Keratinocyte (primary cell): ENCODE data around the gene MYEF2. TPM values are rescaled to one million over a fixed set of nuclear protein-coding genes. Genes with fewer than 3 reads are reported as not detected.
A peak's percentile ranks its signal among the peaks of the same experiment; 100 is the strongest.

Source experiments
- DNase-seq: peaks from one replicate; pipeline ENCODE4 v3.0.0-alpha.2; 2011; ENCODE audit warnings: low read depth, missing footprints, low spot score
- FAIRE-seq: peaks from 2 replicates; lab custom pipeline; 2011; peaks lifted over from hg19 to GRCh38; lab: Jason Lieb, UNC
- H2AFZ ChIP-seq: 2 replicates; pipeline ENCODE4 v1.6.0; 2012; ENCODE audit warnings: low read length, control low read depth, inconsistent platforms; ENCODE audit not compliant: control insufficient read depth
- H3K27ac ChIP-seq: 2 replicates; pipeline ENCODE4 v1.5.1; 2011; ENCODE audit warnings: low read length; ENCODE audit not compliant: control insufficient read depth, insufficient read depth
- H3K27me3 ChIP-seq: 3 replicates; pipeline ENCODE4 v1.6.0; 2011; ENCODE audit warnings: low read length; ENCODE audit not compliant: control insufficient read depth, insufficient read depth; ENCODE audit errors: extremely low read depth
- H3K36me3 ChIP-seq, 2 experiments: 2 replicates in 1 of 2; 3 replicates in 1 of 2; pipeline ENCODE4 v1.5.1; 2011; ENCODE audit warnings: low read length in 2 of 2, mild to moderate bottlenecking in 1 of 2; ENCODE audit not compliant: control insufficient read depth in 2 of 2, insufficient read depth in 2 of 2; ENCODE audit errors: extremely low read depth in 1 of 2
- H3K4me1 ChIP-seq: 3 replicates; pipeline ENCODE4 v1.5.1; 2011; ENCODE audit warnings: low read length; ENCODE audit not compliant: control insufficient read depth, insufficient read depth; ENCODE audit errors: extremely low read depth
- H3K4me2 ChIP-seq: 3 replicates; pipeline ENCODE4 v1.6.0; 2011; ENCODE audit warnings: low read depth, low read length; ENCODE audit not compliant: control insufficient read depth, insufficient read depth; ENCODE audit errors: extremely low read depth
- H3K4me3 ChIP-seq, 3 experiments: fragments of 200-600 bp in 1 of 3; sonication (generic) in 1 of 3; 2 replicates in 2 of 3; 3 replicates in 1 of 3; pipeline ENCODE4 v1.5.1; 2011 to 2016; ENCODE audit warnings: low read length in 3 of 3, mild to moderate bottlenecking in 3 of 3, control low read depth in 2 of 3, inconsistent platforms in 1 of 3, low read depth in 1 of 3, mixed read lengths in 1 of 3, mixed run types in 1 of 3, moderate library complexity in 1 of 3; ENCODE audit not compliant: control insufficient read depth in 2 of 3, insufficient read depth in 2 of 3; ENCODE audit errors: extremely low read depth in 1 of 3
- H3K79me2 ChIP-seq: 2 replicates; pipeline ENCODE4 v1.6.0; 2012; ENCODE audit warnings: low read length; ENCODE audit not compliant: control insufficient read depth, insufficient read depth
- H3K9ac ChIP-seq: 3 replicates; pipeline ENCODE4 v1.6.0; 2011; ENCODE audit warnings: low read length; ENCODE audit not compliant: control insufficient read depth, insufficient read depth; ENCODE audit errors: extremely low read depth
- H3K9me1 ChIP-seq: 3 replicates; pipeline ENCODE4 v1.6.0; 2011; ENCODE audit warnings: low read length; ENCODE audit not compliant: control insufficient read depth, insufficient read depth; ENCODE audit errors: extremely low read depth
- H3K9me3 ChIP-seq: 2 replicates; pipeline ENCODE4 v1.5.1; 2012; ENCODE audit warnings: low read depth, low read length; ENCODE audit not compliant: control insufficient read depth
- H4K20me1 ChIP-seq: 3 replicates; pipeline ENCODE4 v1.6.0; 2011; ENCODE audit warnings: low read length; ENCODE audit not compliant: control insufficient read depth, insufficient read depth; ENCODE audit errors: extremely low read depth
- CTCF ChIP-seq, 3 experiments: IDR thresholded peaks in 1 of 3; conservative IDR thresholded peaks in 1 of 3; optimal IDR thresholded peaks in 1 of 3; 2 replicates in 2 of 3; 3 replicates in 1 of 3; pipeline versions ENCODE3 to v1.5.1; 2011; ENCODE audit warnings: low read length in 3 of 3, mild to moderate bottlenecking in 3 of 3, moderate library complexity in 2 of 3, control low read depth in 1 of 3, inconsistent platforms in 1 of 3; ENCODE audit not compliant: insufficient read depth in 2 of 3; ENCODE audit errors: extremely low read depth in 1 of 3
- EZH2 ChIP-seq: IDR thresholded peaks from one replicate; pipeline ENCODE4 v1.6.1; 2012; ENCODE audit warnings: inconsistent platforms, mild to moderate bottlenecking, low read length, moderate library complexity
- dilution Hi-C: fragments of 300-500 bp; cut with MboI; formaldehyde crosslinking; loops from one replicate; pipeline ENCODE4 v1.7.0; 2020; ENCODE audit warnings: low sequenced_read_pairs; ENCODE audit not compliant: extremely low pct_ligation_motif_present
- polyA plus RNA-seq, 5 experiments: library from polyadenylated mRNA; depleted of rRNA in 3 of 5; stranded (reverse) in 3 of 5; stranded (forward) in 1 of 5; unstranded in 1 of 5; fragments of >200 nt; gene quantifications; 1 replicate in 1 of 5; 2 replicates in 3 of 5; 3 replicates in 1 of 5; pipeline versions ENCODE4 v1.2.1 to v1.2.3, GENCODE V29; 2011 to 2012; ENCODE audit warnings: missing spikeins in 2 of 5, low read depth in 1 of 5, low replicate concordance in 1 of 5

Gene MYEF2
- polyA plus RNA-seq, 1 donor (not counting 4 experiments of a cell fraction or from before 2014, with no cell fraction given) = 2.8 TPM

GRCh38 chr15:48147358-48147757 is 30.7 kb downstream of the MYEF2 start:
- Histone ChIP-seq H3K9me1 (no peaks in the 10 kb centered on the region), H3K79me2 (no peaks in the 10 kb centered on the region), H3K4me3 (no peak overlapping the region), H3K27ac (no peak overlapping the region), H3K27me3 (no peaks in the 10 kb centered on the region), H2AFZ (no peak overlapping the region), H3K4me1 (peaks cover 37% of the 10 kb centered on the region), H3K36me3 (no peaks in the 10 kb centered on the region), H3K9me3 (peaks cover 2% of the 10 kb centered on the region), H3K4me2 (no peak overlapping the region), H3K9ac (no peak overlapping the region), H4K20me1 (no peaks in the 10 kb centered on the region)
- TF ChIP-seq EZH2 (no peak), CTCF (optimal IDR thresholded peaks at IDR 0.05 in 1 of 3, IDR thresholded peaks at IDR 0.05 in 1 of 3, conservative IDR thresholded peaks at IDR 0.05 in 1 of 3; ENCODE audit: extremely low read depth in 1 of 3, insufficient read depth in 2 of 3, low read length in 3 of 3) (no peak)
- FAIRE-seq = peak; percentile 34
- dilution Hi-C loops = no loop called here
- DNase-seq = no peak

GRCh38 chr15:48145923-48146322 is 32.2 kb downstream of the MYEF2 start:
- no peak overlapping the region for H3K27ac ChIP-seq
- no peaks in the 10 kb centered on the region for H3K79me2 ChIP-seq
- peaks cover 2% of the 10 kb centered on the region for H3K9me3 ChIP-seq
- TF ChIP-seq EZH2 (no peak), CTCF (optimal IDR thresholded peaks at IDR 0.05 in 1 of 3, IDR thresholded peaks at IDR 0.05 in 1 of 3, conservative IDR thresholded peaks at IDR 0.05 in 1 of 3; ENCODE audit: extremely low read depth in 1 of 3, insufficient read depth in 2 of 3, low read length in 3 of 3) (no peak)
- no peak for DNase-seq
- no peak overlapping the region for H3K4me3 ChIP-seq
- no peak for FAIRE-seq
- no peak overlapping the region for H3K4me2 ChIP-seq
- dilution Hi-C loops = no loop called here
- no peak overlapping the region for H3K9ac ChIP-seq
- no peaks in the 10 kb centered on the region for H3K36me3 ChIP-seq
- H3K4me1 ChIP-seq = peaks cover 37% of the 10 kb centered on the region
- H3K9me1 ChIP-seq = no peaks in the 10 kb centered on the region
- H3K27me3 ChIP-seq = no peaks in the 10 kb centered on the region
- no peak overlapping the region for H2AFZ ChIP-seq
- H4K20me1 ChIP-seq = no peaks in the 10 kb centered on the region
